Keratinocyte (primary cell): ENCODE data around the gene TMEM40. TPM values are rescaled to one million over a fixed set of nuclear protein-coding genes. Genes with fewer than 3 reads are reported as not detected.

Experiments used
- DNase-seq: peaks from one replicate; pipeline ENCODE4 v3.0.0-alpha.2; 2011; ENCODE audit warnings: low read depth, missing footprints, low spot score
- FAIRE-seq: peaks from 2 replicates; lab custom pipeline; 2011; peaks lifted over from hg19 to GRCh38; lab: Jason Lieb, UNC
- H2AFZ ChIP-seq: 2 replicates; pipeline ENCODE4 v1.6.0; 2012; ENCODE audit warnings: low read length, control low read depth, inconsistent platforms; ENCODE audit not compliant: control insufficient read depth
- H3K27ac ChIP-seq: 2 replicates; pipeline ENCODE4 v1.5.1; 2011; ENCODE audit warnings: low read length; ENCODE audit not compliant: control insufficient read depth, insufficient read depth
- H3K27me3 ChIP-seq: 3 replicates; pipeline ENCODE4 v1.6.0; 2011; ENCODE audit warnings: low read length; ENCODE audit not compliant: control insufficient read depth, insufficient read depth; ENCODE audit errors: extremely low read depth
- H3K36me3 ChIP-seq, 2 experiments: 2 replicates in 1 of 2; 3 replicates in 1 of 2; pipeline ENCODE4 v1.5.1; 2011; ENCODE audit warnings: low read length in 2 of 2, mild to moderate bottlenecking in 1 of 2; ENCODE audit not compliant: control insufficient read depth in 2 of 2, insufficient read depth in 2 of 2; ENCODE audit errors: extremely low read depth in 1 of 2
- H3K4me1 ChIP-seq: 3 replicates; pipeline ENCODE4 v1.5.1; 2011; ENCODE audit warnings: low read length; ENCODE audit not compliant: control insufficient read depth, insufficient read depth; ENCODE audit errors: extremely low read depth
- H3K4me2 ChIP-seq: 3 replicates; pipeline ENCODE4 v1.6.0; 2011; ENCODE audit warnings: low read depth, low read length; ENCODE audit not compliant: control insufficient read depth, insufficient read depth; ENCODE audit errors: extremely low read depth
- H3K4me3 ChIP-seq, 3 experiments: fragments of 200-600 bp in 1 of 3; sonication (generic) in 1 of 3; 2 replicates in 2 of 3; 3 replicates in 1 of 3; pipeline ENCODE4 v1.5.1; 2011 to 2016; ENCODE audit warnings: low read length in 3 of 3, mild to moderate bottlenecking in 3 of 3, control low read depth in 2 of 3, inconsistent platforms in 1 of 3, low read depth in 1 of 3, mixed read lengths in 1 of 3, mixed run types in 1 of 3, moderate library complexity in 1 of 3; ENCODE audit not compliant: control insufficient read depth in 2 of 3, insufficient read depth in 2 of 3; ENCODE audit errors: extremely low read depth in 1 of 3
- H3K79me2 ChIP-seq: 2 replicates; pipeline ENCODE4 v1.6.0; 2012; ENCODE audit warnings: low read length; ENCODE audit not compliant: control insufficient read depth, insufficient read depth
- H3K9ac ChIP-seq: 3 replicates; pipeline ENCODE4 v1.6.0; 2011; ENCODE audit warnings: low read length; ENCODE audit not compliant: control insufficient read depth, insufficient read depth; ENCODE audit errors: extremely low read depth
- H3K9me1 ChIP-seq: 3 replicates; pipeline ENCODE4 v1.6.0; 2011; ENCODE audit warnings: low read length; ENCODE audit not compliant: control insufficient read depth, insufficient read depth; ENCODE audit errors: extremely low read depth
- H3K9me3 ChIP-seq: 2 replicates; pipeline ENCODE4 v1.5.1; 2012; ENCODE audit warnings: low read depth, low read length; ENCODE audit not compliant: control insufficient read depth
- H4K20me1 ChIP-seq: 3 replicates; pipeline ENCODE4 v1.6.0; 2011; ENCODE audit warnings: low read length; ENCODE audit not compliant: control insufficient read depth, insufficient read depth; ENCODE audit errors: extremely low read depth
- CTCF ChIP-seq, 3 experiments: IDR thresholded peaks in 1 of 3; conservative IDR thresholded peaks in 1 of 3; optimal IDR thresholded peaks in 1 of 3; 2 replicates in 2 of 3; 3 replicates in 1 of 3; pipeline versions ENCODE3 to v1.5.1; 2011; ENCODE audit warnings: low read length in 3 of 3, mild to moderate bottlenecking in 3 of 3, moderate library complexity in 2 of 3, control low read depth in 1 of 3, inconsistent platforms in 1 of 3; ENCODE audit not compliant: insufficient read depth in 2 of 3; ENCODE audit errors: extremely low read depth in 1 of 3
- EZH2 ChIP-seq: IDR thresholded peaks from one replicate; pipeline ENCODE4 v1.6.1; 2012; ENCODE audit warnings: inconsistent platforms, mild to moderate bottlenecking, low read length, moderate library complexity
- dilution Hi-C: fragments of 300-500 bp; cut with MboI; formaldehyde crosslinking; loops from one replicate; pipeline ENCODE4 v1.7.0; 2020; ENCODE audit warnings: low sequenced_read_pairs; ENCODE audit not compliant: extremely low pct_ligation_motif_present
- polyA plus RNA-seq, 5 experiments: library from polyadenylated mRNA; depleted of rRNA in 3 of 5; stranded (reverse) in 3 of 5; stranded (forward) in 1 of 5; unstranded in 1 of 5; fragments of >200 nt; gene quantifications; 1 replicate in 1 of 5; 2 replicates in 3 of 5; 3 replicates in 1 of 5; pipeline versions ENCODE4 v1.2.1 to v1.2.3, GENCODE V29; 2011 to 2012; ENCODE audit warnings: missing spikeins in 2 of 5, low read depth in 1 of 5, low replicate concordance in 1 of 5

The TMEM40 gene
- polyA plus RNA-seq, 1 donor (not counting 4 experiments of a cell fraction or from before 2014, with no cell fraction given): 311 TPM

- Histone ChIP-seq H3K27me3 (no peaks in the 10 kb centered on the region), H4K20me1 (no peaks in the 10 kb centered on the region), H3K4me3 (no peak overlapping the region), H2AFZ (peak overlapping the region; percentile 55), H3K9me1 (no peaks in the 10 kb centered on the region), H3K79me2 (no peaks in the 10 kb centered on the region), H3K9me3 (no peaks in the 10 kb centered on the region), H3K4me1 (peaks cover 4% of the 10 kb centered on the region), H3K4me2 (peak overlapping the region; percentile 50), H3K36me3 (no peaks in the 10 kb centered on the region), H3K27ac (no peak overlapping the region), H3K9ac (no peak overlapping the region)
- DNase-seq: no peak
- TF ChIP-seq CTCF (optimal IDR thresholded peaks at IDR 0.05 in 1 of 3, IDR thresholded peaks at IDR 0.05 in 1 of 3, conservative IDR thresholded peaks at IDR 0.05 in 1 of 3; ENCODE audit: extremely low read depth in 1 of 3, insufficient read depth in 2 of 3, low read length in 3 of 3) (no peak), EZH2 (no peak)
- dilution Hi-C loops: no loop called here
- no peak for FAIRE-seq
These were observed 39.5 kb downstream of the TMEM40 start for GRCh38 chr3:12719541-12719940.

GRCh38 chr3:12716605-12717151, 42.4 kb downstream of the TMEM40 start:
- Histone ChIP-seq H3K4me2 (no peak overlapping the region), H2AFZ (peak overlapping the region; percentile 26), H4K20me1 (no peaks in the 10 kb centered on the region), H3K9me1 (no peaks in the 10 kb centered on the region), H3K79me2 (no peaks in the 10 kb centered on the region), H3K4me3 (no peak overlapping the region), H3K9me3 (no peaks in the 10 kb centered on the region), H3K36me3 (no peaks in the 10 kb centered on the region), H3K4me1 (peaks cover 4% of the 10 kb centered on the region), H3K27ac (no peak overlapping the region), H3K9ac (no peak overlapping the region), H3K27me3 (no peaks in the 10 kb centered on the region)
- dilution Hi-C loops: no loop called here
- TF ChIP-seq EZH2 (no peak), CTCF (optimal IDR thresholded peaks at IDR 0.05 in 1 of 3, IDR thresholded peaks at IDR 0.05 in 1 of 3, conservative IDR thresholded peaks at IDR 0.05 in 1 of 3; ENCODE audit: extremely low read depth in 1 of 3, insufficient read depth in 2 of 3, low read length in 3 of 3) (no peak)
- DNase-seq: no peak
- FAIRE-seq: no peak
